Esophagus squamous epithelium (tissue), 5 donors: ENCODE measurements around the gene RPN2. TPM values are rescaled to one million over a fixed set of nuclear protein-coding genes. Genes with fewer than 3 reads are reported as not detected.

Source experiments
- DNase-seq: peaks from one replicate; lab custom pipeline; 2025; lab: John Stamatoyannopoulos, UW
- H3K27ac ChIP-seq, 4 donors: fragments of 200-600 bp; sonication (generic); one replicate each; pipeline ENCODE4 v1.5.1; 2016 to 2019; ENCODE audit warnings: mild to moderate bottlenecking in 1 of 4
- H3K27me3 ChIP-seq, 4 donors: fragments of 200-600 bp; sonication (generic); 1 replicate in 3 of 4; 2 replicates in 1 of 4; pipeline versions ENCODE4 v1.5.1 to v1.6.0; 2017 to 2021; ENCODE audit warnings: antibody characterized with exemption in 1 of 4
- H3K36me3 ChIP-seq, 3 donors: fragments of 200-600 bp; sonication (generic); one replicate each; pipeline ENCODE4 v1.5.1; 2016 to 2019
- H3K4me1 ChIP-seq, 3 donors: fragments of 200-600 bp; sonication (generic); one replicate each; pipeline ENCODE4 v1.5.1; 2017 to 2019
- H3K4me3 ChIP-seq, 4 donors: fragments of 200-600 bp; sonication (generic); 1 replicate in 3 of 4; 2 replicates in 1 of 4; pipeline ENCODE4 v1.5.1; 2016 to 2019; ENCODE audit warnings: mild to moderate bottlenecking in 2 of 4, moderate library complexity in 1 of 4
- H3K9me3 ChIP-seq, 3 donors: fragments of 200-600 bp; sonication (generic); one replicate each; pipeline ENCODE4 v1.5.1; 2016 to 2019
- CTCF ChIP-seq, 6 experiments: fragments of 450-650 bp in 4 of 6; fragments of 200-600 bp in 2 of 6; sonication (generic) in 2 of 6; IDR thresholded peaks; one replicate each; pipeline ENCODE4 v1.5.1; 2016 to 2019; ENCODE audit warnings: antibody characterized with exemption in 6 of 6, mild to moderate bottlenecking in 4 of 6, moderate library complexity in 4 of 6
- POLR2A ChIP-seq, 4 donors: fragments of 450-650 bp; IDR thresholded peaks; one replicate each; pipeline ENCODE4 v1.6.1; 2017; ENCODE audit warnings: antibody characterized with exemption in 4 of 4, mild to moderate bottlenecking in 4 of 4, moderate library complexity in 3 of 4
- WGBS, 2 donors: methylation state at CpG; one replicate each; pipeline ENCODE4 v1.1.5; 2018; 5-methylcytosine and 5-hydroxymethylcytosine counted together
- intact Hi-C: fragments of 100-400 bp; cut with DNase I; formaldehyde crosslinking; loops from one replicate; pipeline ENCODE4 v1.15.0; 2022
- total RNA-seq, 4 donors: library from RNA; depleted of rRNA; stranded (reverse); fragments of >200 nt; gene quantifications; one replicate each; pipeline ENCODE4 v1.1.0, GENCODE V29; 2016
- donor health status: DM: yes; HTN: yes; CAD: no.

RPN2 gene
- total RNA-seq, 4 donors from 2014 or later = 104 to 167 (median 137) TPM

- H3K27ac ChIP-seq = peak overlapping the region in 3 of 4 donors; percentile 1 to 47 (median 31)
Observed at GRCh38 chr20:37219751-37220668, 40.9 kb downstream of the RPN2 start.

DNA sequence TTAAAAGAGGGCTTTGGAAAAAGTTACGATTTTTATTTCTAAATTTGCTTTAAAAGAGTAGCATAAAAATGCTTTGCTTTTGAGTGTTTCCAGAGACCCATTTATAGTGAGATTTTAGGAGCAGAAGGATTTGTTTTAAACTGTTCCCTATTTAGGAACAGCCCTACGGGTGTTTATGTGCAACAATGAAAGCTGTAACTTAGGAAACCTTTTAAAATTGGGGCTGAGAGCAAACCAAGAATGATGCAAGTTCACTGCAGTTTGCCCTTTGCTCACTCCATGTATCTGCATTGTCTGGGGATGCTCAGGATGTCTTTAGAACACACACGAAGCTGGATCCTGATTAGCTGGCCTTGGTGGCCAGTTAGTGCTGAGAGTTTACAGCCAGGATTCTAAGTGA, 41.6 kb downstream of the RPN2 start:
- no peak for DNase-seq

More at GRCh38 chr20:37219751-37220668, 40.9 kb downstream of the RPN2 start:
- intact Hi-C loops = no loop called here
- WGBS, 2 donors = 62 to 69% methylated on average over 10 of the region's 10 CpGs
- DNase-seq = no peak
- peaks cover 0 to 36% (median 6%) of the 10 kb centered on the region in 3 donors for H3K4me1 ChIP-seq
- H3K36me3 ChIP-seq = peaks cover 15 to 99% (median 22%) of the 10 kb centered on the region in 3 donors
- H3K9me3 ChIP-seq = no peaks in the 10 kb centered on the region
- H3K27me3 ChIP-seq = no peaks in the 10 kb centered on the region
- no peak overlapping the region for H3K4me3 ChIP-seq
- no peak for TF ChIP-seq POLR2A (IDR thresholded peaks at IDR 0.05)
- TF ChIP-seq CTCF (IDR thresholded peaks at IDR 0.05) = no peak

GRCh38 chr20:37222086-37222485, 43.0 kb downstream of the RPN2 start:
- Histone ChIP-seq H3K4me1 (peaks cover 5 to 47% (median 6%) of the 10 kb centered on the region in 3 donors), H3K27me3 (no peaks in the 10 kb centered on the region), H3K36me3 (peaks cover 12 to 99% (median 32%) of the 10 kb centered on the region in 3 donors), H3K9me3 (no peaks in the 10 kb centered on the region), H3K4me3 (no peak overlapping the region), H3K27ac (peak overlapping the region in 1 of 4 donors; percentile 47)
- TF ChIP-seq POLR2A (IDR thresholded peaks at IDR 0.05) (no peak), CTCF (IDR thresholded peaks at IDR 0.05) (no peak)
- no peak for DNase-seq
- intact Hi-C loops = no loop called here
- WGBS, 2 donors = 85 to 95% methylated on average over 2 to 4 of the region's 4 CpGs

More for the DNA sequence above, 41.6 kb downstream of the RPN2 start:
- Histone ChIP-seq H3K9me3 (no peaks in the 10 kb centered on the region), H3K4me3 (no peak overlapping the region), H3K36me3 (peaks cover 15 to 99% (median 29%) of the 10 kb centered on the region in 3 donors), H3K4me1 (peaks cover 0 to 36% (median 6%) of the 10 kb centered on the region in 3 donors), H3K27me3 (no peaks in the 10 kb centered on the region), H3K27ac (peak overlapping the region in 2 of 4 donors; percentile 31 to 47)
- no peak for TF ChIP-seq POLR2A (IDR thresholded peaks at IDR 0.05)
- TF ChIP-seq CTCF (IDR thresholded peaks at IDR 0.05) = no peak
- intact Hi-C loops = no loop called here
- WGBS, 2 donors = 33 to 38% methylated on average over 3 of the region's 3 CpGs

- H3K9me3 ChIP-seq = no peaks in the 10 kb centered on the region
- H3K27ac ChIP-seq = no peak overlapping the region
- intact Hi-C loops = no loop called here
- no peaks in the 10 kb centered on the region for H3K27me3 ChIP-seq
- H3K4me1 ChIP-seq = peaks cover 6 to 57% (median 13%) of the 10 kb centered on the region in 3 donors
- no peak for DNase-seq
- TF ChIP-seq CTCF (IDR thresholded peaks at IDR 0.05) (no peak), POLR2A (IDR thresholded peaks at IDR 0.05) (no peak)
- no peak overlapping the region for H3K4me3 ChIP-seq
- peaks cover 12 to 99% (median 24%) of the 10 kb centered on the region in 3 donors for H3K36me3 ChIP-seq
Observed at GRCh38 chr20:37223053-37223452, 43.9 kb downstream of the RPN2 start.

GRCh38 chr20:37225146-37225545, 46.0 kb downstream of the RPN2 start:
- no peak overlapping the region for H3K27ac ChIP-seq
- H3K9me3 ChIP-seq = no peaks in the 10 kb centered on the region
- H3K27me3 ChIP-seq = no peaks in the 10 kb centered on the region
- peaks cover 6 to 71% (median 32%) of the 10 kb centered on the region in 3 donors for H3K4me1 ChIP-seq
- DNase-seq = no peak
- no peak overlapping the region for H3K4me3 ChIP-seq
- no peak for TF ChIP-seq POLR2A (IDR thresholded peaks at IDR 0.05)
- no peak for TF ChIP-seq CTCF (IDR thresholded peaks at IDR 0.05)
- intact Hi-C loops = no loop called here
- peaks cover 14 to 100% (median 39%) of the 10 kb centered on the region in 3 donors for H3K36me3 ChIP-seq
- WGBS, 2 donors = 37 to 75% methylated on average over 5 of the region's 5 CpGs
